Measurements from ENCODE around the gene NLRC5. TPM values are rescaled to one million over a fixed set of nuclear protein-coding genes. Genes with fewer than 3 reads are reported as not detected.

Gene NLRC5
- total and polyA plus RNA-seq, 4 experiments from 2014 or later = 41.6 to 457 (median 284) TPM

- Mint-ChIP-seq H3K27me3 (no peaks in the 10 kb centered on the region), H3K27ac (peak overlapping the region; percentile 53 to 88 (median 75)), H3K36me3 (peaks cover 78 to 80% of the 10 kb centered on the region in 2 donors), H3K4me3 (peak overlapping the region in 4 of 8 donors; percentile 9 to 57 (median 37)), H3K4me1 (peaks cover 67 to 94% (median 81%) of the 10 kb centered on the region in 4 donors), H3K9me3 (no peaks in the 10 kb centered on the region)
- Histone ChIP-seq H3K4me1 (ENCODE audit: insufficient read depth, low read length) (peaks cover 90% of the 10 kb centered on the region), H3K36me3 (ENCODE audit: insufficient read depth, low read length) (peaks cover 58% of the 10 kb centered on the region), H3K27me3 (ENCODE audit: insufficient read depth, low read length) (no peaks in the 10 kb centered on the region), H3K27ac (ENCODE audit: low read depth, low read length) (peak overlapping the region; percentile 5), H3K4me3 (ENCODE audit: low read length in 2 of 2) (no peak overlapping the region), H3K9me3 (ENCODE audit: control insufficient read depth in 1 of 2, low read length in 2 of 2) (no peaks in the 10 kb centered on the region)
- no peak for DNase-seq
- intact Hi-C loops (cut with micrococcal nuclease) = no loop called here
- POLR2A ChIA-PET (ENCODE audit: partially characterized antibody) = interaction anchor here (0.8 to 6.9 kb wide), 7 partner anchors 9 to 32 kb away, joined by 3 to 64 read pairs (median 8); partner anchors contain the start of gene NLRC5
- CTCF ChIA-PET (ENCODE audit: partially characterized antibody) = interaction anchor here (0.6 to 1.3 kb wide), 3 partner anchors 10 to 68 kb away, joined by 3 to 4 read pairs (median 3); no protein-coding TSS in a partner anchor
These were observed 30.4 kb downstream of the NLRC5 start for GRCh38 chr16:57019746-57020145.

- DNase-seq = no peak
- Mint-ChIP-seq H3K9me3 (no peaks in the 10 kb centered on the region), H3K27ac (peak overlapping the region; percentile 52 to 93 (median 87)), H3K36me3 (peaks cover 78 to 88% of the 10 kb centered on the region in 2 donors), H3K27me3 (no peaks in the 10 kb centered on the region), H3K4me1 (peaks cover 65 to 97% (median 82%) of the 10 kb centered on the region in 4 donors), H3K4me3 (peak overlapping the region in 4 of 8 donors; percentile 48 to 84 (median 68))
- Histone ChIP-seq H3K27me3 (ENCODE audit: insufficient read depth, low read length) (no peaks in the 10 kb centered on the region), H3K4me3 (ENCODE audit: low read length in 2 of 2) (no peak overlapping the region), H3K36me3 (ENCODE audit: insufficient read depth, low read length) (peaks cover 58% of the 10 kb centered on the region), H3K4me1 (ENCODE audit: insufficient read depth, low read length) (peaks cover 90% of the 10 kb centered on the region), H3K27ac (ENCODE audit: low read depth, low read length) (no peak overlapping the region), H3K9me3 (ENCODE audit: control insufficient read depth in 1 of 2, low read length in 2 of 2) (no peaks in the 10 kb centered on the region)
- ChIA-PET POLR2A (ENCODE audit: partially characterized antibody) (interaction anchor here (1.2 to 6.9 kb wide), 8 partner anchors 8 to 33 kb away, joined by 3 to 64 read pairs (median 6); partner anchors contain the start of gene NLRC5), CTCF (ENCODE audit: partially characterized antibody) (interaction anchor here (0.6 to 1.3 kb wide), 3 partner anchors 9 to 69 kb away, joined by 3 to 4 read pairs (median 3); no protein-coding TSS in a partner anchor)
- intact Hi-C loops (cut with micrococcal nuclease) = no loop called here
These were observed 31.3 kb downstream of the NLRC5 start for GRCh38 chr16:57020651-57021050.

DNA sequence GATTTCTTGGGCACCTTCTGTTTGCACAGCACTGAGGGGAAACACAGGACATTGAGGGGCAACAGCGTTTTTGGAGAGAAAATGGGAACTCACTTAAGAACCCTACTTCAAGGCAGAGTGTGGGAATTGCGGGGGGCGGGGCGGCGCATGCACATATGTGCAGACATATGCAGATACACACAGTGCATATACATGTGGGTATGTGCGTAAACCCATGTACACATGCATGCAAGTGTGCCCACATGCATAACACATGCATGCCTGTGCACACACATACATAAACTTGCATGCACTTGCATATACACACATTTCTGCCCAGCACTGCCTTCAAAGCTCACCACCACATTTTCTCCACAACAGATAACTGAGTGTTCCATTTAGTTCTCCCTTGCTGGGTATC, 32.4 kb downstream of the NLRC5 start:
- Mint-ChIP-seq H3K4me3 (peak overlapping the region in 7 of 8 donors; percentile 46 to 84 (median 73)), H3K9me3 (no peaks in the 10 kb centered on the region), H3K36me3 (peaks cover 77 to 91% of the 10 kb centered on the region in 2 donors), H3K4me1 (peaks cover 67 to 98% (median 81%) of the 10 kb centered on the region in 4 donors), H3K27me3 (no peaks in the 10 kb centered on the region), H3K27ac (peak overlapping the region; percentile 83 to 93 (median 87))
- Histone ChIP-seq H3K27me3 (ENCODE audit: insufficient read depth, low read length) (no peaks in the 10 kb centered on the region), H3K27ac (ENCODE audit: low read depth, low read length) (peak overlapping the region; percentile 58), H3K9me3 (ENCODE audit: control insufficient read depth in 1 of 2, low read length in 2 of 2) (no peaks in the 10 kb centered on the region), H3K4me3 (ENCODE audit: low read length in 2 of 2) (no peak overlapping the region), H3K4me1 (ENCODE audit: insufficient read depth, low read length) (peaks cover 90% of the 10 kb centered on the region), H3K36me3 (ENCODE audit: insufficient read depth, low read length) (peaks cover 58% of the 10 kb centered on the region)
- intact Hi-C loops (cut with micrococcal nuclease) = no loop called here
- ChIA-PET CTCF (ENCODE audit: partially characterized antibody) (interaction anchor here (0.9 to 4.1 kb wide), 5 partner anchors 9 to 71 kb away, joined by 3 to 35 read pairs (median 9); no protein-coding TSS in a partner anchor), POLR2A (ENCODE audit: partially characterized antibody) (interaction anchor here (1.4 to 11.9 kb wide), 4 partner anchors 11 to 34 kb away, joined by 3 to 162 read pairs (median 41); partner anchors contain the start of gene NLRC5)
- DNase-seq = no peak

- intact Hi-C loops (cut with micrococcal nuclease) = no loop called here
These were observed 33.1 kb downstream of the NLRC5 start for GRCh38 chr16:57022445-57022844.

GRCh38 chr16:57023541-57024249, 34.3 kb downstream of the NLRC5 start:
- Histone ChIP-seq H3K4me3 (ENCODE audit: low read length in 2 of 2) (peak overlapping the region; percentile 5 to 11), H3K36me3 (ENCODE audit: insufficient read depth, low read length) (peaks cover 47% of the 10 kb centered on the region), H3K27ac (ENCODE audit: low read depth, low read length) (peak overlapping the region; percentile 58), H3K9me3 (ENCODE audit: control insufficient read depth in 1 of 2, low read length in 2 of 2) (no peaks in the 10 kb centered on the region), H3K27me3 (ENCODE audit: insufficient read depth, low read length) (no peaks in the 10 kb centered on the region), H3K4me1 (ENCODE audit: insufficient read depth, low read length) (peaks cover 92% of the 10 kb centered on the region)
- Mint-ChIP-seq H3K9me3 (no peaks in the 10 kb centered on the region), H3K4me3 (peak overlapping the region in 7 of 8 donors; percentile 54 to 84 (median 73)), H3K27me3 (no peaks in the 10 kb centered on the region), H3K27ac (peak overlapping the region; percentile 87 to 94 (median 90)), H3K36me3 (peaks cover 75 to 90% of the 10 kb centered on the region in 2 donors), H3K4me1 (peaks cover 66 to 99% (median 82%) of the 10 kb centered on the region in 4 donors)
- intact Hi-C loops (cut with micrococcal nuclease) = loop anchor here (1.0 kb wide), 2 partner anchors 7 to 18 kb away; no protein-coding TSS in a partner anchor
- ChIA-PET POLR2A (ENCODE audit: partially characterized antibody) (interaction anchor here (0.7 to 11.9 kb wide), 18 partner anchors 9 to 108 kb away, joined by 3 to 162 read pairs (median 5); partner anchors contain the start of genes HERPUD1 and NLRC5), CTCF (ENCODE audit: partially characterized antibody) (interaction anchor here (0.9 to 4.1 kb wide), 8 partner anchors 9 to 60 kb away, joined by 3 to 35 read pairs (median 7); no protein-coding TSS in a partner anchor)
- peak; percentile 77 to 91 (median 83) for DNase-seq

More at GRCh38 chr16:57022445-57022844, 33.1 kb downstream of the NLRC5 start:
- peaks cover 77 to 91% of the 10 kb centered on the region in 2 donors for H3K36me3 Mint-ChIP-seq
- Histone ChIP-seq H3K36me3 (ENCODE audit: insufficient read depth, low read length) (peaks cover 56% of the 10 kb centered on the region), H3K27ac (ENCODE audit: low read depth, low read length) (peak overlapping the region; percentile 58), H3K4me1 (ENCODE audit: insufficient read depth, low read length) (peaks cover 90% of the 10 kb centered on the region), H3K9me3 (ENCODE audit: control insufficient read depth in 1 of 2, low read length in 2 of 2) (no peaks in the 10 kb centered on the region), H3K4me3 (ENCODE audit: low read length in 2 of 2) (no peak overlapping the region), H3K27me3 (ENCODE audit: insufficient read depth, low read length) (no peaks in the 10 kb centered on the region)
- peak overlapping the region; percentile 82 to 94 (median 90) for H3K27ac Mint-ChIP-seq
- POLR2A ChIA-PET (ENCODE audit: partially characterized antibody) = interaction anchor here (1.7 to 11.9 kb wide), 6 partner anchors 10 to 50 kb away, joined by 5 to 162 read pairs (median 16); partner anchors contain the start of gene NLRC5
- DNase-seq = no peak
- CTCF ChIA-PET (ENCODE audit: partially characterized antibody) = interaction anchor here (0.9 to 4.1 kb wide), 6 partner anchors 8 to 71 kb away, joined by 3 to 35 read pairs (median 9); no protein-coding TSS in a partner anchor
- H3K27me3 Mint-ChIP-seq = no peaks in the 10 kb centered on the region
- peaks cover 69 to 98% (median 81%) of the 10 kb centered on the region in 4 donors for H3K4me1 Mint-ChIP-seq
- no peaks in the 10 kb centered on the region for H3K9me3 Mint-ChIP-seq
- peak overlapping the region in 7 of 8 donors; percentile 41 to 84 (median 69) for H3K4me3 Mint-ChIP-seq

DNA sequence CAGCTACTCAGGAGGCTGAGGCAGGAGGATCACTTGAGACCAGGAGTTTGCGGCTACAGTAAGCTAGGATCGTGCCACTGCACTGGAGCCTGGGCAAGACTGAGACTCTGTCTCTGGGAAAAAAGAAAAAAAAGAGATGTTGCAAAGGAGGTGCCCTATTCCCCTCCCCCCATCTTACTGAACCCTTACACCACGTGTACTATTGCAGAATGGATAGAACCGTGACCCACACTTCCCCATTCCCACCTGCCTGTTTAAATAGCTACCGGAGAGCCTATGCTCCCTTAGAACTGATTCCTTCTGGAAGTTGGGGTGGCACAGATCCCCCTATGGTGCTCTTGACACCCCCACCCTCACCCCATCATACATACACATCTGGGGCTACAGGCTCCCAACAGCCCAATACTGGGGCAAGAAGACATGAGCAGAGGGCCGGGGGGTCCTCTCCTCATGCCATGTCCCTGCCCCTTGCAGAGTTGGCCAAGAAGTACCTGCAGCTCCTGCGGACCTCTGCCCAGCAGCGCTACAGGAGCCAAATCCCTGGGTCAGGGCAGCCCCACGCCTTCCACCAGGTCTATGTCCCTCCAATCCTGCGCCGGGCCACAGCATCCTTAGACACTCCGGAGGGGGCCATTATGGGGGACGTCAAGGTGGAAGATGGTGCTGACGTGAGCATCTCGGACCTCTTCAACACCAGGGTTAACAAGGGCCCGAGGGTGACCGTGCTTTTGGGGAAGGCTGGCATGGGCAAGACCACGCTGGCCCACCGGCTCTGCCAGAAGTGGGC, 35.7 kb downstream of the NLRC5 start:
- intact Hi-C loops (cut with micrococcal nuclease) = loop anchor here (1.0 kb wide), 1 partner anchor 9 kb away; no protein-coding TSS in a partner anchor
- Histone ChIP-seq H3K36me3 (ENCODE audit: insufficient read depth, low read length) (peaks cover 46% of the 10 kb centered on the region), H3K27ac (ENCODE audit: low read depth, low read length) (no peak overlapping the region), H3K27me3 (ENCODE audit: insufficient read depth, low read length) (no peaks in the 10 kb centered on the region), H3K4me1 (ENCODE audit: insufficient read depth, low read length) (peaks cover 95% of the 10 kb centered on the region), H3K9me3 (ENCODE audit: control insufficient read depth in 1 of 2, low read length in 2 of 2) (no peaks in the 10 kb centered on the region), H3K4me3 (ENCODE audit: low read length in 2 of 2) (no peak overlapping the region)
- ChIA-PET CTCF (ENCODE audit: partially characterized antibody) (interaction anchor here (1.2 to 4.1 kb wide), 4 partner anchors 15 to 60 kb away, joined by 4 to 35 read pairs (median 16); no protein-coding TSS in a partner anchor), POLR2A (ENCODE audit: partially characterized antibody) (interaction anchor here (0.6 to 11.9 kb wide), 10 partner anchors 10 to 93 kb away, joined by 3 to 162 read pairs (median 5); partner anchors contain the start of genes HERPUD1 and NLRC5)
- Mint-ChIP-seq H3K4me3 (peak overlapping the region in 2 of 8 donors; percentile 59 to 69), H3K27ac (peak overlapping the region in 6 of 7 donors; percentile 61 to 93 (median 70)), H3K27me3 (no peaks in the 10 kb centered on the region), H3K36me3 (peaks cover 70 to 89% of the 10 kb centered on the region in 2 donors), H3K9me3 (no peaks in the 10 kb centered on the region), H3K4me1 (peaks cover 59 to 100% (median 82%) of the 10 kb centered on the region in 4 donors)
- no peak for DNase-seq

All from CD4-positive, alpha-beta memory T cell (primary cell).